Endothelial cell (in vitro differentiated cells): ENCODE results near the gene NUDT3. TPM values are rescaled to one million over a fixed set of nuclear protein-coding genes. Genes with fewer than 3 reads are reported as not detected.

ENCODE experiments used
- DNase-seq: peaks from one replicate; pipeline ENCODE4 v3.0.0; 2021; ENCODE audit warnings: low spot score
- H3K27ac Mint-ChIP-seq: one replicate; pipeline ENCODE4 v1.8.0; 2021; ENCODE audit warnings: mixed read lengths, inconsistent platforms; ENCODE audit not compliant: unreplicated experiment
- H3K27me3 Mint-ChIP-seq: one replicate; pipeline ENCODE4 v1.8.0; 2021; ENCODE audit warnings: mild to moderate bottlenecking, moderate library complexity, mixed read lengths, inconsistent platforms; ENCODE audit not compliant: unreplicated experiment
- H3K36me3 Mint-ChIP-seq: one replicate; pipeline ENCODE4 v1.8.0; 2021; ENCODE audit warnings: mild to moderate bottlenecking, low read depth, mixed read lengths, inconsistent platforms; ENCODE audit not compliant: unreplicated experiment
- H3K4me1 Mint-ChIP-seq: one replicate; pipeline ENCODE4 v1.8.0; 2021; ENCODE audit warnings: mild to moderate bottlenecking, mixed read lengths, inconsistent platforms; ENCODE audit not compliant: unreplicated experiment
- H3K4me3 Mint-ChIP-seq: one replicate; pipeline ENCODE4 v1.8.0; 2021; ENCODE audit warnings: mild to moderate bottlenecking, mixed read lengths, inconsistent platforms; ENCODE audit not compliant: unreplicated experiment
- H3K9me3 Mint-ChIP-seq: one replicate; pipeline ENCODE4 v1.8.0; 2021; ENCODE audit warnings: mixed read lengths, inconsistent platforms; ENCODE audit not compliant: unreplicated experiment
- total RNA-seq: library from RNA; stranded (reverse); fragmentation: NEBNext Ultra II Directional; extraction: Animal tissue kit (Norgen Biotek cat#: 25700); gene quantifications from one replicate; pipeline ENCODE4 v1.2.1, GENCODE V29; 2021; ENCODE audit not compliant: unreplicated experiment
- TF ChIP-seq, protein P1 (sequence below): fragments of 200-600 bp; sonication (generic); IDR thresholded peaks from one replicate; pipeline ENCODE4 v1.5.0; 2021; ENCODE audit warnings: antibody characterized with exemption; ENCODE audit not compliant: unreplicated experiment

NUDT3 gene
- total RNA-seq, 1 donor from 2014 or later: 52.0 TPM

DNA sequence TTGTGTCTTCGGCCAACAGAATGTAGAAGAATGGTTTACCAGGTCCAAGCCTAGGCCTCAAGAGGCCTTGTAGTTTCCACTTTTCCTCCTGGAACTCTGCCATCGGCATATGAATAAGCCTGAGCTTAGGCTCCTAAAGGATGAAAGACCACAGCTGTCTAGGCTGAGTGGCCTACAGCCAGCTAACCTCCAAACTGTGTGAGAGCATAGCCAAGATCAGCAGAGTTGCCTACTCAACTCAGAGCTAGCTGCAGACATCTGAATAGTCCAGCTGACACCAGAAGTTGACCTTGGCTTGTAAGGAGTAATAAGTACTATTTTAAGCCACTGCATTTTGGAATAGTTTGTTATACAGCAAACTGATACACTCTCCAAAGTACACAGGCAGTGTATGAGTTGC is 91.1 kb downstream of the NUDT3 start:
- TF ChIP-seq, protein P1, sequence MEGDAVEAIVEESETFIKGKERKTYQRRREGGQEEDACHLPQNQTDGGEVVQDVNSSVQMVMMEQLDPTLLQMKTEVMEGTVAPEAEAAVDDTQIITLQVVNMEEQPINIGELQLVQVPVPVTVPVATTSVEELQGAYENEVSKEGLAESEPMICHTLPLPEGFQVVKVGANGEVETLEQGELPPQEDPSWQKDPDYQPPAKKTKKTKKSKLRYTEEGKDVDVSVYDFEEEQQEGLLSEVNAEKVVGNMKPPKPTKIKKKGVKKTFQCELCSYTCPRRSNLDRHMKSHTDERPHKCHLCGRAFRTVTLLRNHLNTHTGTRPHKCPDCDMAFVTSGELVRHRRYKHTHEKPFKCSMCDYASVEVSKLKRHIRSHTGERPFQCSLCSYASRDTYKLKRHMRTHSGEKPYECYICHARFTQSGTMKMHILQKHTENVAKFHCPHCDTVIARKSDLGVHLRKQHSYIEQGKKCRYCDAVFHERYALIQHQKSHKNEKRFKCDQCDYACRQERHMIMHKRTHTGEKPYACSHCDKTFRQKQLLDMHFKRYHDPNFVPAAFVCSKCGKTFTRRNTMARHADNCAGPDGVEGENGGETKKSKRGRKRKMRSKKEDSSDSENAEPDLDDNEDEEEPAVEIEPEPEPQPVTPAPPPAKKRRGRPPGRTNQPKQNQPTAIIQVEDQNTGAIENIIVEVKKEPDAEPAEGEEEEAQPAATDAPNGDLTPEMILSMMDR: no peak
- Mint-ChIP-seq H3K9me3 (no peaks in the 10 kb centered on the region), H3K27ac (no peak overlapping the region), H3K27me3 (peaks cover 3% of the 10 kb centered on the region), H3K4me1 (peaks cover 27% of the 10 kb centered on the region), H3K4me3 (no peak overlapping the region), H3K36me3 (peaks cover 3% of the 10 kb centered on the region)
- DNase-seq: no peak

DNA sequence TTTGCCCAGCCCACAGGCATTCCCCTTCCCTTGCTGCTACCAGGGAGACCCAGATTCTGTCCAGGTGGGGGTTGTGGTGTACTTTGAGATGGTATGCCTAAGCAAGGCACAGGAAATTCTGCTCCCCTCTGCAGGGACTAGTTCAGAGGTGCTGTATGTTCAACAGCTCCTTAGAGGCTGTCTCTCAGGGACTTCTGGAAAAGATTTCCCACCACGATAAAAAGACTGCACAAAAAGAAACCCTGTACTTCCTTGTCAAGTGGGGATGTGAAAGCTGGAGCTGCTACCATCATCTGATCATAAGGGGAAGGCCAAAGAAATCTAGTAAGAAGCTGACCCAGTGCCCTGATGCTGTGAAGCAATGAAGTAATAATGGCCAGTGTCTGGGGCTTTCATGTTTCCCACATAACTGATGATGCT is 92.1 kb downstream of the NUDT3 start:
- H3K4me1 Mint-ChIP-seq: peaks cover 21% of the 10 kb centered on the region
- H3K36me3 Mint-ChIP-seq: peaks cover 3% of the 10 kb centered on the region
- DNase-seq: no peak
- no peak overlapping the region for H3K4me3 Mint-ChIP-seq
- H3K27ac Mint-ChIP-seq: peak overlapping the region; percentile 59
- TF ChIP-seq, protein P1: no peak
- H3K9me3 Mint-ChIP-seq: no peaks in the 10 kb centered on the region
- peaks cover 3% of the 10 kb centered on the region for H3K27me3 Mint-ChIP-seq

DNA sequence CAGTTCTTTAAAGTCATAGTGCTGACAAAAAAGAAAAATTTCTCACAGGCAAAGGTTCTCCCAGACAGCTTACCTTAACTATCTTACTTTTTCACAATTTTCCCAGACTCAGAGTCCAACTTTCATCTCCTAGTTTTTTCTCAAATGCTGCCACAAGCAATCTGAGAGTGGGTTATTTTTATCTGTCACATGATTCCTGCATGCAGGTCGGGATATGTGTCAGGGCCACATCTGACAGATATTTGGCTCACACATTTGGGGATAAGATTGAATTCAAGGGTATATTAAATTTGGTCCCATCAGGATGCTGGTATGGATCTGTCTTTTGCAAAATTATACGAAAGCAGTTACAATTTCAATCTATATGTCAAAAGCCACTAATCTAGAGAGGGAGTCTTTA is 93.5 kb downstream of the NUDT3 start:
- DNase-seq: no peak
- Mint-ChIP-seq H3K4me1 (peaks cover 19% of the 10 kb centered on the region), H3K27ac (no peak overlapping the region), H3K9me3 (no peaks in the 10 kb centered on the region), H3K4me3 (no peak overlapping the region), H3K27me3 (peaks cover 3% of the 10 kb centered on the region), H3K36me3 (peaks cover 7% of the 10 kb centered on the region)
- TF ChIP-seq, protein P1: no peak

DNA sequence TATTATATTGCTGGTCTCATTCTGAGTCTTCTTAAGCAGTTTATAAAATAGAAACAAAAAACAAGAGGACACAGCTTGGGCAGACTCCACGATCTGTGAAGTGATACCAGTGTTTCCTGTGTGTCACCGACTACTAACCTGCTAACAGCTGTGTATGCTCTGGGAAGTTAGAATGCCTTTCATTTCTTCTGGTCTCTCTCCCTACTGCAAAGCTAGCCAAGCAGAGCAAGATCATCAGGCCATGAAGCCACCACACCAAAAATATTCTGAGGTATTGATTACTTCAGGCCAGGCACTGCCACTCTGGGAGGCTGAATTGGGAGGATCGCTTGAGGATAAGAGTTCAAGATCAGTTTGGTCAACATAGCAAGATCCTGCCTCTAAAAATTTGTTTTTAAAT is 96.7 kb downstream of the NUDT3 start:
- H3K4me3 Mint-ChIP-seq: peak overlapping the region; percentile 25
- H3K36me3 Mint-ChIP-seq: peaks cover 25% of the 10 kb centered on the region
- no peak overlapping the region for H3K27ac Mint-ChIP-seq
- peaks cover 10% of the 10 kb centered on the region for H3K4me1 Mint-ChIP-seq
- DNase-seq: no peak
- H3K27me3 Mint-ChIP-seq: peaks cover 5% of the 10 kb centered on the region
- TF ChIP-seq, protein P1: no peak
- H3K9me3 Mint-ChIP-seq: no peaks in the 10 kb centered on the region

DNA sequence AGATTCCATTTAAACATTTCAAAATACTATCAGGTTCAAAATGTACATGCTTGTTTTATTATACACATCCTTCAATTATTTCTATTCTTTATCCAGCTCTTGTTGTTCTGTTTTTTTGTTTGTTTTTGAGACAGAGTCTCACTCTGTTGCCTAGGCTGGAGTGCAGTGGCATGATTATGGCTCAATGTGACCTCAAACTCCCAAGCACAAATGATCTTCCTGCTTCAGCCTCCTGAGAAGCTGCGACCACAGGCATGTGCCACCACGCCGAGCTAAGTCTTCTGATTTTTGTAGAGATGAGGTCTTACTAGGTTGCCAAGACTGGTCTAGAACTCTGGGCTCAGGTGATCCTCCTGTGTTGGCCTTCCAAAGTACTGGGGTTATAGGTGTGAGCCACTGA is 99.5 kb downstream of the NUDT3 start:
- Mint-ChIP-seq H3K4me1 (peaks cover 26% of the 10 kb centered on the region), H3K4me3 (no peak overlapping the region), H3K27me3 (peaks cover 5% of the 10 kb centered on the region), H3K9me3 (no peaks in the 10 kb centered on the region), H3K36me3 (peaks cover 25% of the 10 kb centered on the region), H3K27ac (no peak overlapping the region)
- no peak for DNase-seq
- TF ChIP-seq, protein P1: no peak
